Left lung (tissue), 10 donors: Measurements from ENCODE around the gene NUAK1. TPM values are rescaled to one million over a fixed set of nuclear protein-coding genes. Genes with fewer than 3 reads are reported as not detected.

Source experiments
- ATAC-seq: fragments of 200-7000 bp; cut with Tn5 transposase; one replicate; pipeline ENCODE4 v1.9.1; 2020; ENCODE audit warnings: moderate library complexity
- DNase-seq, 4 donors: peaks; one replicate each; pipeline ENCODE4 v3.0.0-alpha.2; 2013 to 2020
- H3K27ac ChIP-seq, 2 donors: fragments of 200-600 bp; sonication (generic) in 1 of 2; one replicate each; pipeline versions ENCODE4 v1.5.0 to v1.8.0; 2020 to 2021
- H3K27me3 ChIP-seq, 2 donors: fragments of 200-600 bp; sonication (generic) in 1 of 2; one replicate each; pipeline versions ENCODE4 v1.5.0 to v1.8.0; 2020 to 2021
- H3K36me3 ChIP-seq, 2 donors: fragments of 200-600 bp; sonication (generic) in 1 of 2; one replicate each; pipeline versions ENCODE4 v1.5.0 to v1.8.0; 2020 to 2021
- H3K4me1 ChIP-seq, 2 donors: fragments of 200-600 bp; one replicate each; pipeline ENCODE4 v1.8.0; 2021
- H3K4me3 ChIP-seq, 2 donors: fragments of 200-600 bp; sonication (generic) in 1 of 2; one replicate each; pipeline versions ENCODE4 v1.5.0 to v1.8.0; 2020 to 2021; ENCODE audit warnings: mild to moderate bottlenecking in 1 of 2
- H3K9me3 ChIP-seq, 2 donors: fragments of 200-600 bp; sonication (generic) in 1 of 2; one replicate each; pipeline versions ENCODE4 v1.5.0 to v1.8.0; 2020 to 2021
- CTCF ChIP-seq, 2 donors: fragments of 200-600 bp; sonication (generic) in 1 of 2; IDR thresholded peaks; one replicate each; pipeline versions ENCODE4 v1.5.0 to v1.8.0; 2021; ENCODE audit warnings: antibody characterized with exemption in 2 of 2
- intact Hi-C, 2 donors: fragments of 100-400 bp; cut with DNase I; formaldehyde crosslinking; loops; one replicate each; pipeline versions ENCODE4 v1.11.2 to v1.14.2; 2022
- polyA plus RNA-seq, 6 donors: library from polyadenylated mRNA; unstranded; fragments of 120-200 nt; gene quantifications; one replicate each; pipeline ENCODE4 v1.2.1, GENCODE V29; 2013; ENCODE audit not compliant: insufficient read length in 6 of 6
- total RNA-seq, 2 donors: library from RNA; stranded (reverse); fragmentation: NEBNext Ultra II Directional; extraction: Animal tissue kit (Norgen Biotek cat#: 25700); gene quantifications; one replicate each; pipeline ENCODE4 v1.2.1, GENCODE V29; 2021
- donor health status: DM: no; HTN: yes; CAD: no.
- donor health status: DM: no; HTN: no; CAD: no.

Gene NUAK1
- total and polyA plus RNA-seq, 8 donors = 6.5 to 11.7 (median 8.1) TPM

- TF ChIP-seq CTCF (IDR thresholded peaks at IDR 0.05) = no peak
- ATAC-seq = no peak
- Histone ChIP-seq H3K27ac (no peak overlapping the region), H3K9me3 (no peaks in the 10 kb centered on the region), H3K27me3 (no peaks in the 10 kb centered on the region), H3K4me1 (no peaks in the 10 kb centered on the region), H3K4me3 (no peak overlapping the region), H3K36me3 (no peaks in the 10 kb centered on the region)
- intact Hi-C loops = no loop called here
- peak in 1 of 4 donors; percentile 47 for DNase-seq
Measured at GRCh38 chr12:106040521-106040920, 98.2 kb downstream of the NUAK1 start.

- no peaks in the 10 kb centered on the region for H3K4me1 ChIP-seq
- H3K9me3 ChIP-seq = no peaks in the 10 kb centered on the region
- H3K27ac ChIP-seq = no peak overlapping the region
- no peak for DNase-seq
- H3K4me3 ChIP-seq = no peak overlapping the region
- no peak for ATAC-seq
- intact Hi-C loops = no loop called here
- TF ChIP-seq CTCF (IDR thresholded peaks at IDR 0.05) = no peak
- H3K27me3 ChIP-seq = no peaks in the 10 kb centered on the region
- H3K36me3 ChIP-seq = no peaks in the 10 kb centered on the region
Measured at GRCh38 chr12:106039646-106040404, 98.9 kb downstream of the NUAK1 start.

GRCh38 chr12:106039242-106039641 is 99.5 kb downstream of the NUAK1 start:
- no peaks in the 10 kb centered on the region for H3K36me3 ChIP-seq
- no peaks in the 10 kb centered on the region for H3K9me3 ChIP-seq
- H3K4me1 ChIP-seq = no peaks in the 10 kb centered on the region
- no peak overlapping the region for H3K27ac ChIP-seq
- H3K27me3 ChIP-seq = no peaks in the 10 kb centered on the region
- intact Hi-C loops = no loop called here
- ATAC-seq (no peak), DNase-seq (peak in 1 of 4 donors; percentile 46)
- no peak overlapping the region for H3K4me3 ChIP-seq
- TF ChIP-seq CTCF (IDR thresholded peaks at IDR 0.05) = no peak

GRCh38 chr12:106037524-106038298 is 101.0 kb downstream of the NUAK1 start:
- Histone ChIP-seq H3K27ac (no peak overlapping the region), H3K36me3 (no peaks in the 10 kb centered on the region), H3K9me3 (no peaks in the 10 kb centered on the region), H3K4me1 (no peaks in the 10 kb centered on the region), H3K27me3 (no peaks in the 10 kb centered on the region), H3K4me3 (no peak overlapping the region)
- intact Hi-C loops = no loop called here
- no peak for DNase-seq
- no peak for TF ChIP-seq CTCF (IDR thresholded peaks at IDR 0.05)
- no peak for ATAC-seq

- Histone ChIP-seq H3K4me1 (no peaks in the 10 kb centered on the region), H3K4me3 (no peak overlapping the region), H3K9me3 (no peaks in the 10 kb centered on the region), H3K36me3 (no peaks in the 10 kb centered on the region), H3K27ac (no peak overlapping the region), H3K27me3 (no peaks in the 10 kb centered on the region)
- intact Hi-C loops = no loop called here
- TF ChIP-seq CTCF (IDR thresholded peaks at IDR 0.05) = no peak
- DNase-seq (peak in 1 of 4 donors; percentile 35), ATAC-seq (no peak)
Measured at GRCh38 chr12:106035421-106035820, 103.3 kb downstream of the NUAK1 start.
